D721Med (cell line): ENCODE data around the gene NFATC1.

Experiments used
- DNase-seq: peaks from one replicate; pipeline ENCODE4 v3.0.0; 2011; ENCODE audit warnings: low spot score; ENCODE audit not compliant: insufficient read length
- FAIRE-seq: peaks from 2 replicates; lab custom pipeline; 2011; peaks lifted over from hg19 to GRCh38; lab: Jason Lieb, UNC
- CTCF ChIP-seq: IDR thresholded peaks from 2 replicates; pipeline ENCODE4 v1.5.1; 2012; ENCODE audit warnings: mild to moderate bottlenecking, control low read depth; ENCODE audit not compliant: insufficient read depth; ENCODE audit errors: missing control alignments

Gene NFATC1

GRCh38 chr18:79436556-79437275, 41.0 kb downstream of the NFATC1 start:
- no peak for FAIRE-seq
- no peak for TF ChIP-seq CTCF
- DNase-seq = no peak

- no peak for DNase-seq
- TF ChIP-seq CTCF = no peak
- no peak for FAIRE-seq
These were observed 42.6 kb downstream of the NFATC1 start for GRCh38 chr18:79438089-79438897.

- FAIRE-seq (no peak), DNase-seq (no peak)
- TF ChIP-seq CTCF = no peak
These were observed 43.3 kb downstream of the NFATC1 start for GRCh38 chr18:79438898-79439627.

GRCh38 chr18:79439628-79440023, 43.9 kb downstream of the NFATC1 start:
- DNase-seq = no peak
- no peak for FAIRE-seq
- TF ChIP-seq CTCF = no peak

GRCh38 chr18:79440316-79441110, 44.8 kb downstream of the NFATC1 start:
- no peak for TF ChIP-seq CTCF
- DNase-seq = no peak
- no peak for FAIRE-seq

GRCh38 chr18:79441420-79441819, 45.7 kb downstream of the NFATC1 start:
- TF ChIP-seq CTCF = no peak
- FAIRE-seq (no peak), DNase-seq (no peak)
